ENCODE results near the gene SLC2A13.

- TF ChIP-seq POLR2A (IDR thresholded peaks at IDR 0.05), result no peak
- TF ChIP-seq, protein P1, sequence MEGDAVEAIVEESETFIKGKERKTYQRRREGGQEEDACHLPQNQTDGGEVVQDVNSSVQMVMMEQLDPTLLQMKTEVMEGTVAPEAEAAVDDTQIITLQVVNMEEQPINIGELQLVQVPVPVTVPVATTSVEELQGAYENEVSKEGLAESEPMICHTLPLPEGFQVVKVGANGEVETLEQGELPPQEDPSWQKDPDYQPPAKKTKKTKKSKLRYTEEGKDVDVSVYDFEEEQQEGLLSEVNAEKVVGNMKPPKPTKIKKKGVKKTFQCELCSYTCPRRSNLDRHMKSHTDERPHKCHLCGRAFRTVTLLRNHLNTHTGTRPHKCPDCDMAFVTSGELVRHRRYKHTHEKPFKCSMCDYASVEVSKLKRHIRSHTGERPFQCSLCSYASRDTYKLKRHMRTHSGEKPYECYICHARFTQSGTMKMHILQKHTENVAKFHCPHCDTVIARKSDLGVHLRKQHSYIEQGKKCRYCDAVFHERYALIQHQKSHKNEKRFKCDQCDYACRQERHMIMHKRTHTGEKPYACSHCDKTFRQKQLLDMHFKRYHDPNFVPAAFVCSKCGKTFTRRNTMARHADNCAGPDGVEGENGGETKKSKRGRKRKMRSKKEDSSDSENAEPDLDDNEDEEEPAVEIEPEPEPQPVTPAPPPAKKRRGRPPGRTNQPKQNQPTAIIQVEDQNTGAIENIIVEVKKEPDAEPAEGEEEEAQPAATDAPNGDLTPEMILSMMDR (IDR thresholded peaks at IDR 0.05), result no peak
Observed at GRCh38 chr12:39814626-39815025, 291.3 kb downstream of the SLC2A13 start.

Measured in vagina (tissue), 2 donors.